ENCODE measurements around the gene SLC66A1.

GRCh38 chr1:19274636-19275035, 37.5 kb upstream of the SLC66A1 start:
- TF ChIP-seq CTCF (IDR thresholded peaks at IDR 0.05; ENCODE audit: low read length) (no peak), EZH2 (IDR thresholded peaks at IDR 0.05; ENCODE audit: borderline replicate concordance, low read length) (no peak)

Measured in OCI-LY1 (cell line).